HFF-Myc (cell line): ENCODE measurements around the gene MTX1.

Experiments
- DNase-seq: peaks from one replicate; pipeline ENCODE4 v3.0.0-alpha.2; 2011; ENCODE audit warnings: low read depth; ENCODE audit errors: extremely low read depth
- H3K4me3 ChIP-seq: replicated peaks from 2 replicates; pipeline ENCODE4 v1.5.1; 2011; ENCODE audit warnings: low read depth, mild to moderate bottlenecking, control low read depth, low read length
- TF ChIP-seq, protein P1 (sequence below): IDR thresholded peaks from 2 replicates; pipeline ENCODE4 v1.5.1; 2012; ENCODE audit warnings: mild to moderate bottlenecking, low read depth, low read length, control low read depth; ENCODE audit errors: missing control alignments

The MTX1 gene

DNA sequence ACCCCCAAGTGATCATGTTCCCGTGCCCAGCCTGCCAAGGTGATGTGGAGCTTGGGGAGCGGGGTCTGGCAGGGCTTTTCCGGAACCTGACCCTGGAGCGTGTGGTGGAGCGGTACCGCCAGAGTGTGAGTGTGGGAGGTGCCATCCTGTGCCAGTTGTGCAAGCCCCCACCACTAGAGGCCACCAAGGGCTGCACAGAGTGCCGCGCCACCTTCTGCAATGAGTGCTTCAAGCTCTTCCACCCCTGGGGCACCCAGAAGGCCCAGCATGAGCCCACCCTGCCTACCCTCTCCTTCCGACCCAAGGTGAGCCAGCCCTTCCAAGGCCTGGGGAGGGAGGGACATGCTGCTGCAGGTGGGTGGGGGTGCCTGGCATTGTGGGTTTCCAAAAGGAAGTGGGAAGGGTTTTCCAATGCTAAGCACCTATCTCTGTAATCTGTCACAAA lies 32.5 kb upstream of the MTX1 start:
- DNase-seq: no peak
- TF ChIP-seq, protein P1, sequence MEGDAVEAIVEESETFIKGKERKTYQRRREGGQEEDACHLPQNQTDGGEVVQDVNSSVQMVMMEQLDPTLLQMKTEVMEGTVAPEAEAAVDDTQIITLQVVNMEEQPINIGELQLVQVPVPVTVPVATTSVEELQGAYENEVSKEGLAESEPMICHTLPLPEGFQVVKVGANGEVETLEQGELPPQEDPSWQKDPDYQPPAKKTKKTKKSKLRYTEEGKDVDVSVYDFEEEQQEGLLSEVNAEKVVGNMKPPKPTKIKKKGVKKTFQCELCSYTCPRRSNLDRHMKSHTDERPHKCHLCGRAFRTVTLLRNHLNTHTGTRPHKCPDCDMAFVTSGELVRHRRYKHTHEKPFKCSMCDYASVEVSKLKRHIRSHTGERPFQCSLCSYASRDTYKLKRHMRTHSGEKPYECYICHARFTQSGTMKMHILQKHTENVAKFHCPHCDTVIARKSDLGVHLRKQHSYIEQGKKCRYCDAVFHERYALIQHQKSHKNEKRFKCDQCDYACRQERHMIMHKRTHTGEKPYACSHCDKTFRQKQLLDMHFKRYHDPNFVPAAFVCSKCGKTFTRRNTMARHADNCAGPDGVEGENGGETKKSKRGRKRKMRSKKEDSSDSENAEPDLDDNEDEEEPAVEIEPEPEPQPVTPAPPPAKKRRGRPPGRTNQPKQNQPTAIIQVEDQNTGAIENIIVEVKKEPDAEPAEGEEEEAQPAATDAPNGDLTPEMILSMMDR: no peak
- H3K4me3 ChIP-seq: no peak overlapping the region

DNA sequence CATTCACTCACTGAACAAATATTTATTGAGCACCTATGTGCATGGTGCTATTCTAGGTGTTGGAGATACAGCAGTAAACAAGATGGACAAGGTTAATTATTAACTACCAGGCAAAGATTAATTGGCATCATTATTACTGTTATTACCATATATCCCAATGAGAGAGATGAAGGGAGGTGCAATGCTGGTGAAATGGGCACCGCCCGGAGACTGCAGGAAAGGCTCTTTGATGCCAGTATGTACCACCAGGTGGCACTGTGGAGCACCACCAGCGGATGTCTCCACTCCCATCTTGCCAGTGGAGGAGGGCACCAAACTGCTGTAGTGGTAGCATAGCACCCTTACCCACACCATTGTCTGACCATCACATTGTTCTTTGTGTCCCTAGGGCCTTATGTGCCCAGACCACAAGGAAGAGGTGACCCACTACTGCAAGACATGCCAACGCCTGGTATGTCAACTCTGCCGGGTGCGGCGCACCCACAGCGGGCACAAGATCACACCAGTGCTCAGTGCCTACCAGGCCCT lies 31.9 kb upstream of the MTX1 start:
- no peak overlapping the region for H3K4me3 ChIP-seq
- TF ChIP-seq, protein P1: peak; percentile 96
- DNase-seq: no peak

DNA sequence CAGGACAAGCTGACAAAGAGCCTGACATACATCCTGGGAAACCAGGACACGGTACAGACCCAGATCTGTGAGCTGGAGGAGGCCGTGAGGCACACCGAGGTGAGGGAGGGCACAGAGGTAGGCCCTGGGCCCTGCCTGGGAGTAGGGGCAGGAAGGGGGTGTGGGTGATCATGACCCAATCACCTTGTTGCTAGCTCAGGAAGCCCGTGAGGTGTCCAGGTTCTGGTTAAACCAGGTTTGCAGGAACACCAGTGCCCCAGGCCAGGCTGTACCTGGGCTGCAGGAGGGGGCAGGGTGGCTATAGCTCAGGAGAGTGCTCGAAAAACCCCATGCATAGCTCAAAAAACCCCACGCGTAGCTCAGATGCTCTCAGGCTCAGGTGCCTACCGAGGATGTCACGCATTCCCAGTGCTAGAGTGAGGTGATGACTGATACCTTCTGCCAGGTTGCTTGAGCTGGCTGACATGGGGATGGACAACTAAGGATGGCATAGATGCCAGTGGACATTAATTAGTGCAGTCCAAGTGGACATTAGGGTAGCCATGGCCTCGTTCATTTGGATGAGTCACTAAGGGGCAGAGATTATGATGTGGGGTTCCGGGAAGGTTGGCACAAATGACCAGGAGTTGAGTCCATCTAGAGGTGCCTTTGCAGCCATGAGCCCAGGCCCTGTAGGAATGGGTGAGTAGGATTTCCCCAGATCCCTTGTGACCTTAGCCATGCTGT lies 31.1 kb upstream of the MTX1 start:
- no peak for DNase-seq
- H3K4me3 ChIP-seq: no peak overlapping the region
- TF ChIP-seq, protein P1: no peak

DNA sequence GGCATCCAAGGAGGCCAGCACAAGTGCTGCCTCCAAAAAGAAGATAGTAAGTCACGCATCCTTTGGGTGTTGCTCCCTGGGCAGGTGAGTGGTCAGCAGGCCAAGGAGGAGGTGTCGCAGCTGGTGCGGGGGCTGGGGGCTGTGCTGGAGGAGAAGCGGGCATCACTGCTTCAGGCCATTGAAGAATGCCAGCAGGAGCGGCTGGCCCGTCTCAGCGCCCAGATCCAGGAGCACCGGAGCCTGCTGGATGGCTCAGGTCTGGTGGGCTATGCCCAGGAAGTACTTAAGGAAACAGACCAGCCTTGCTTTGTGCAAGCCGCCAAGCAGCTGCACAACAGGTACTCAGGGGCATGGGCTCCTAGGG lies 30.6 kb upstream of the MTX1 start:
- no peak overlapping the region for H3K4me3 ChIP-seq
- TF ChIP-seq, protein P1: no peak
- no peak for DNase-seq

DNA sequence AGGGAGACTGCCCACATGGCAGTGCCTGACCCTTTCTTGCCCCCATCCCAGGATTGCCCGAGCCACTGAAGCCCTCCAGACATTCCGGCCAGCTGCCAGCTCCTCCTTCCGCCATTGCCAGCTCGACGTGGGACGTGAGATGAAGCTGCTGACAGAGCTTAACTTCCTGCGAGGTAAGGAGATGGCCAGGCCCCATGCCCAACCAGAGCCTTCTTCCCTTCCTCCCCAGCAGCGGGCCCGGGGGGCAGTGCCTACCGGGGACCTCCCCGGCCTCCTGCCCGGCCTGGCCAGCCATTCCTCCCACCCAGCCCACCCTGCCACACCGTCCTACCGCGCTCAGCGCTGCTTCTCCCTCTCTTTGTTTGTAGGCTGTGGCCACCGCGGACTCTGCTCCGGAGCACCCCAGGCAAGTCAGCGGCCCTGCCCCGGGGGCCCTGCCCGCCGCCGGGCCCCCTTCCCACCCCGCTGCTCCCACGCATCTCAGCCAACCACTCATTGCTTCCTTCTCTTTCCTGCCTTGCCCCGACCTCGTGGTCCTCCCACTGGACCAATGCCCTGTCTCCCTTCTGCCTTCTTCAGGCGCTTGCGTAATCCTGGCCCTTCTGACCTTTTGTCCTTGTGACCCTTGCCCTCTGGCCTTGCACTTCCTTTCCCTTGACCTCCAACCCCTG lies 29.9 kb upstream of the MTX1 start:
- TF ChIP-seq, protein P1: no peak
- no peak overlapping the region for H3K4me3 ChIP-seq
- no peak for DNase-seq

DNA sequence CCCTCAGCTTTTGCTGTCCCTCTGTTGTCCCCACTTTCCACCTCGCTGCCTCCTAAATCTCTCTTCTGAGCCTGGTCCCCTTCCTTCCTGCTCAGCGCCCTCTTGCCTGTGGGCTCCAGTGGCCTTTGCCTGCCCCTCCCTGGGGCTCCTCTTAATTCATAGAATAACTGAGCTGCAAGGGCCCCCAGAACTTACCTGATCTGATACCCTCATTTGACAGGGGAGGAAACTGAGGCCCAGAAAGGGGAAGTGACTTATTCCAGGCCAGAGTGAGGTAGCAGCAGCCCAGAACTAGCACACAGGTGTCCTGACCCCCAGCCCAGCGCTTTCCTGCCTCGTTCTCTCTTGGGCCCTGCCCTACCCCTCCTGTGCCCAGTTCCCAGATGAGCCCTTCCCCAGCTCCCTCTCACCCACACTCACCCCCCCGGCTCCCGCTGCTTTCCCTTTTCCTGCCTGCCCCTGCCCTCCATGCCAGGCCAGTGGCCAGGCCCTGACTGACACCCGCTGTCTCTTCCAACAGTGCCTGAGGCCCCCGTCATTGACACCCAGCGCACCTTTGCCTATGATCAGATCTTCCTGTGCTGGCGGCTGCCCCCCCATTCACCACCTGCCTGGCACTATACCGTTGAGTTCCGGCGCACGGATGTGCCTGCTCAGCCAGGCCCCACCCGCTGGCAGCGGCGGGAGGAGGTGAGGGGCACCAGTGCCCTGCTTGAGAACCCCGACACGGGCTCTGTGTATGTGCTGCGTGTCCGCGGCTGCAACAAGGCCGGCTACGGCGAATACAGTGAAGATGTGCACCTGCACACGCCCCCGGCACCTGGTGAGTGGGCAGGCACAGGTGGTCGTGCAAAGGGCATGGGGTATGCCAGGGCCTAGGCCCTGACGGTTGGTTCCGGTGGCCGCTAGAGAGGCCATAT lies 29.1 kb upstream of the MTX1 start:
- no peak overlapping the region for H3K4me3 ChIP-seq
- DNase-seq: no peak
- TF ChIP-seq, protein P1: no peak
